Glomerular visceral epithelial cell (primary cell): Measurements from ENCODE around the gene CDH4.
A peak's percentile ranks its signal among the peaks of the same experiment; 100 is the strongest.

Experiments used
- DNase-seq: peaks from one replicate; pipeline ENCODE4 v3.0.0-alpha.2; 2016; ENCODE audit errors: extremely low spot score

Gene CDH4

DNA sequence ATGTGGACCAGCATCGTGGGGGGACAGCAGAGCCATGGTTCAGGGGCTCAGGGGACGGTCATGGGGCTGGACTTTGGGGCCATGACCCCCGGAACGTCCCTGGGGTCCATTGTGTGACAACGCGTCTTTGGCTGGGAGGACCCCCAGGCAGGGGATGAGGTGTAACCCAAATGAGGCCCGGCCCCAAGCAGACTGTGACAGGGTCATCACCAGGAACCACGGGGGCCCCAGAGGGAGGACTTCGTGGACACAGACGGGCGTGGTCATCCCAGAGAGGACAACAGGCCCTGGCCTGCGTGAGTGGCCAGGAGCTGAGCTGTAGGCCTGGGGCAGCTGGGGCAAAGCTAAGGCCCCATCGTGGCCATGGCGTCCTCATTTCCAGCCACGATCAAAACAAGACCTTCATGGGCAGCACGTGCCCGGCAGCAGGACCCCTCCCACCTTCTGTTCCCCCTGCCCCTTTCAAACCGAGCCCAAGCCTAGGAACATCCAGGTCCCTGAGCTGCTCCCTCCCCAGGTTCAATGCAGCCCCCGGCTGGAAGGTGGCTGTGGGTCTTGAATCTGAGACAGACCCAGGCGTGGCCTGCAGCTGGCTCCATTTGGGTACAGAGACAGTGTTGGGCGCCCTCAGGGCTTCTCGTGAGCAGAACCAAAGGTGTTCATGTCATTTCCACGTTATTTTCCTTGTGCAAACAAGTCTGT is 625.9 kb downstream of the CDH4 start:
- DNase-seq = no peak

DNA sequence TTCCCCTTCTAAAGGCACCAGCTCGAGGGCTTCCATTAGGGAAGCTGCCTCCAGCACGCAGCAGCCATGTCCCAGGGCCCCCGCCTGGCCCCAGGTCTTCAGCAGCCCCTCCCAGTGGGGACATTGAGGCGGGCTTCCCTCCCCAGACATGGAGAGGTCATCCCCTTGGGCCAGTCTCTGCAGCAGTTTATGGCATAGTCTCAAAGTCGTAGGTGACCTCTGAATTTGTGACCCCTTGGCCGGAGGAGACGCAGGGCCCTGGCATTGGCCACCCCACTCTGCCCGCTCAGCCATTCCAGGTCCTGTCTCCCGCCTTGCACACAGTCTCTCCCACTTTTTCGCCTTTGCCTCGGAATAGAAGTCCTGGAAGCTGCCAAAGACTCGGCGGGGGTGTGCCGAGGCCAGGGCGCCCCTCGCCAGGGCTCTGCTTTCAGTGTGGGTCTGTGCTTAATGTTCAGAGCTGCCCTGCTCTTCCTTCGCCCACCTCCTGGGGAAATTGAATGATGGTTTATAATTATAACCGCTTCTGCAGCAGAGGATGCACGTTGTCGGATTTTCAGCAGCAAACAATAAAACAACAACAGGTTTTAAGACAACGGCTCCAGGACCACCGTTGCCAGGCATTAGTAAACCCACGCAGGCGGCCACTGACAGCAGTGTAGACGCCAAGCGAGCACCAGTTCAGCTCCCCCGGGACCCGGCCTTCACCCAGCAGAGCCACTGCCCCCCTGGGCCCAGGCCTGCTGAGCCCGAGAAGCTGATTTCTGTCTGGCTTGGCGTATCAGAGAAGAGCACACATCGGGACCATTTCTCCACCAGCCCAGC is 626.6 kb downstream of the CDH4 start:
- DNase-seq = no peak

DNA sequence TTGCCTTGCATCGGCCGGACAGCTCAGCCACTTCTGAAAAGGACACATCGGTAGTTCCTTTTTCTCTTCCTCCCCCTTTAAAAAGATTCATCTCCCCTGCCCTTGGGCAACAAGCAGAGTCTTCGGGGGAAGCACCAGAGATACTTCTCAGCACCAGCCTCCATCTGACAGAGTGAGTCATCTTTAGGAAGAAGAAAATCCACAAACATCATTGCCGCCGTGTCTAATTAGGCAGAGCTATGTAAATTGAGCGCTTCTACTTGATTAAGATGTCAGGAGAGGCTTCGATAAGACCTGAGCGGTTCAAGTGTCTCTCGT is 627.2 kb downstream of the CDH4 start:
- no peak for DNase-seq

DNA sequence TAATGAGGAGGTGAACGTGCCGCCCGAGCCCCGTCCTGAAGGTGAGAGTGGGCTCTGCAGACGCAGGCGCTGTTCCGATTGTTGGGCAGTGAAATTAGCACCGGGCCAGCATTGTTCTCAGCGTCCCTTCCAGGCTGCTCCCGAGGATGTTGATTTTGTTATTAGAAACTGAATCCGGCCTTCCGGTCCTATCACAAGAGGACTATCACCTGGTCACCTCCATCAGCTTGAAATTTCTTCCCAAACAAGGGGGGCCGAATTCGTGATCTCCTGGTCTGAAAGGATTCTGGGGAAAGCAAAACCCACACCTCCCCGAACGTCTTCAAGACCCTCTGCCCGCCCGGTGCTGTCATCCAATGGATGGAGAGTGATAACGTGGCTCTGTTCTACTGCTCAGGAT is 627.6 kb downstream of the CDH4 start:
- no peak for DNase-seq

DNA sequence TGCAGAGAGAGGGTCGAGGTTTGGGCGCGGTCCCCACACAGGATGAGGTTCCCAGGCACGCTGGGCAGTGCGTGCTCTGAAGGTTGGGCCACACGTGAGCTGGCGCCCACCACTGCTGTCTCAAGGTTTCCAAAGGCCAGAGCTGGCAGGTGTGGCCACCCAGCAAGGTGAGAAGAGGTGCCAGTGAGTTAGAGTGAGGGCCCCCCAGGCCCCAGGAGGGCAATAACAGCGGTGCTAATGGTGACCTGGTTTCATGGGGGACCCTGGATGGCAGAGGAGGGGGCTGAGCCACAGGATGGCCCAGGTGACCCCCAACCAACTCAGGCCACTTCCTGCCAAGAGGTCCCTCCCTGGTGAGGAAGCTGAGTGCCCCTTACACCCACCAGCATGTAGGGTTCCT is 628.6 kb downstream of the CDH4 start:
- no peak for DNase-seq

DNA sequence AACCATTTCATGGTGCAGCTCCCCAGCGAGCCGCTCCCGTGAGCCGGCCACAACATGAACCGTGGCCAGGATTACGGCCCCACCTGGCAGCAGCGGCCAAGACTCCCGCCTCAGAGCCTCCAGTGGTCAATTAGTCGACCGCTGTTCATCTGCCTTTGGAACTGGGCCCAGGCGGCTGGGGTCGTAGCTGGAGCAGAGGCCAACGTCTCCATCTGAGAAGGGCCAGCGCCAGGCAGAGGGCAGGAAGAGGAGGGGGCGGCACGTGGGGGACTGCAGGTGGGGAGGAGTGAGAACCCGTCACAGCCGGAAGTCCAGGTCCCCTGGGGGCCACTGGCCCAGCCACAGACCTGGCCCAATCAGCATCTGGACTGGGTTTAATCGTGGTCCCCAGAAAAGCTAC is 629.4 kb downstream of the CDH4 start:
- DNase-seq = no peak

DNA sequence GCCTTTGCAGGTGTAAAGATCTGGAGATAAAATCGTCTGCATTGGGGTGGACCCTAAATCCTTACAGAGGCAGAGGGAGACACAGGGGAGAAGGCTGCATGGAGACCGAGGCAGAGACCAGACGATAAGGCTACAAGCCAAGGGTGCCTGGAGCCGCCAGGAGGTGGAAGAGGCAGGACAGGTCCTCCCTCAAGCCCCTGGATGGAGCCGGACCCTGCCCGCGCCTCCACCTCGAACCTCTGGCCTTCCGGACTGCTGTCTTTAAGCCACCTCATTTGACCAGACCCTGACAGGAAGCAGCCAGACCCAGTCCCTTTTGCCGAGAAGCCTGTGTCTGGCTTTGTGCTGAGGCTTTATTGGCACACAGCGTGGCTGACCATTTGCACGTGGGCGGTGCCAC is 629.8 kb downstream of the CDH4 start:
- DNase-seq = no peak

DNA sequence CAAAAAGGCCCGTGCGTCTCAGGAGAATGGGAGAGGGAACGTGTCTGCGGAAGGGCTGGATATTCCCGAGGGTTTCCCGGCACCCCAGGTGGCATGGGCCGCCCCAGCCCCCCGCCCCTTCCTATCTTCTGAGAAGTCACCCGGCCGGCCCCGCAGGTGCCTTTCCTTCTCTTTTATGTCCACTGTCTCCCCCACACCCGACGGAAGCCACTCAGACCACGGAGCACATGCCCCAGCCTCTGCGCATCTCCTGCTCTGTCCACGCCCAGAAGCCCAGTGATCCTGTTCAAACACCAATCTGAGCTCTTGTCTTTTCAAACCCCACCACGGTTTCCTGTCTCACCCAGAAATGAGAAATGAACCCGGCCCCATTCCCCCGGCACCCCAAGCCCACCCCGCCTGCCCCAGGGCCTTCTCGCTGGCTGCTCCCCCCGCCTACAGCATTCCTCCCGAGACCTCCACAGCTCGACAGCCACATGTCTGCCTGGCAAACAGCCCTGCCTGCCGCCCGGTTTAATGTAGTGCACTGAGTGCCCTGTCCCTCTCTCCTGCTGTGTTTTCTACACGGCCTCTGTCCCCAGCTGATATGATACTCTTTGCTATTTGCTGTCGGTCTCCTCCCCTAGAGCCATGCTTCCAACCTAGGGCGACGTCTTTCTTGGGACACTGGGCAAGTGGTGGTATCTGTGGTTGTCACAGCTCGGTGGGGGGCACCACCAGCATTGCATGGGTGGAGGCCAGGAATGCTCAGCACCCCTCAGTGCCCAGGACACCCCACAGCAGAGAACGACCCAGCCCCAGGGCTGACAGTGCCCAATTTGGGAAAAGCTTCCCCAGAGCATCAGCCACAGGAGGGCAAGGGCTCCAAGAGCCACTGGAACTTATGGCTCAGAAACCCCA is 630.9 kb downstream of the CDH4 start:
- no peak for DNase-seq

DNA sequence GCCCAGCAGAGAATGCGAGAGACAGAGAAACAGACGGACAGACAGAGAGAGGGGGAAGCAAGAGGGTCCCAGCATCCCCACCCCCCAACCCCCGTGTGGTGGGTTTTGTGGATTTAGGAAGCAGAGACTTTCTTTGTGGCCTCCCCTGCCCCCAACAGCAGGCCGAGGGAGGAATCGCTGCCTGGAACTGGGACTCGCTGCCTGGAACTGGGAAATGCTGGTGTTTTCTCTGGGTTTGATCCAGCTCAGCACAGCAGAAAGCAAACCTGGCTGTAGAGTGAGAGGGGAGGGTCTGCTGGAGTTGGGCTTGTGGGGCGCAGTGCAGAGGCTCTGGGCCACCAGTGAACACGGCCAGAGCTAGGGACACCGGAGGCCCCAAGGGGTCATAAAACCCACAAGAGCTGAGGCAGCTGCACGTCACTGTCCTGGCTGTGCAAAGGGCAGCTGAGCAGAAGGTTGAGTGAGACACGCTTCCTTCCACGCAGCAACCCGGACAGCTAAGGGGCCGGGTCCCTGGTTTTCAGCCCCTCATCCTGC is 631.9 kb downstream of the CDH4 start:
- DNase-seq = no peak

DNA sequence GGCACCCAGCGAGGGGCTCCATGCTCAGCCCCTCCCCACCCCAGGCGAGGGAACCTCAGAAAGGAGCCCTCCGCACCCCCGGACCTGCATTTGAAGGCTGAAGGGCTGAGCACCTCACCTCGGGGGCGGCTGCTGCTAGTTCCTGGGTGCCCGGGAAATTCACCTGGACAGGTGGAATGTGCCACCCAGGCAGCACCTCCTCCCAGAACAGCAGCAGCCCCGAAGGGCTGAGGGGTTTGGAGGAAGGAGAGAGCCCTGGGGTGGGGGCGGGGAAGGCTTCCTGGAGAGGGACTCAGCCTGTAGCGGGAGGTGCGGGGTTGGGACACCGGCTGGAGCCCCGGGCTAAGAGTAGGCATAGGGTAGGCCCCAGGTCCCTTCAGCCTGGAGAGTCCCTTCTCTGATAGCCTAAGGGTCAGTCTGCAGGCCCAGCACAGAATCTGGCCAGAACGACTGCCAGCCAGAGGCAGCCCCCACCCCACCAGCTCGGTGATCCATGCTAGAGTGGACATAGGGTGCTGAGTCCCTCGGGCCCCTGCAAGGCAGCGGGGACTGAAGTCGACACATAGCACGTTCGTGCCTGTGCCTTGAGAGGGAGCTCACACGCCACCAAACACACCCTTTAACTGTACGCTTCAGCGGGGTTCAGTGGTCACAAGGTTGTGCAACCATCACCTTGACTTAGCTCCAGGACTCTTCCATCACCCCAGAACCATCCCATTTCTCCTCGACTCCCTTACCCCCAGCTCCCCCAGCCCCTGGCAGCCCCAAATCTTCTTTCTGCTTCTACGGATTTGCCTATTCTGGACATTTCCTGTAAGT is 632.7 kb downstream of the CDH4 start:
- no peak for DNase-seq

DNA sequence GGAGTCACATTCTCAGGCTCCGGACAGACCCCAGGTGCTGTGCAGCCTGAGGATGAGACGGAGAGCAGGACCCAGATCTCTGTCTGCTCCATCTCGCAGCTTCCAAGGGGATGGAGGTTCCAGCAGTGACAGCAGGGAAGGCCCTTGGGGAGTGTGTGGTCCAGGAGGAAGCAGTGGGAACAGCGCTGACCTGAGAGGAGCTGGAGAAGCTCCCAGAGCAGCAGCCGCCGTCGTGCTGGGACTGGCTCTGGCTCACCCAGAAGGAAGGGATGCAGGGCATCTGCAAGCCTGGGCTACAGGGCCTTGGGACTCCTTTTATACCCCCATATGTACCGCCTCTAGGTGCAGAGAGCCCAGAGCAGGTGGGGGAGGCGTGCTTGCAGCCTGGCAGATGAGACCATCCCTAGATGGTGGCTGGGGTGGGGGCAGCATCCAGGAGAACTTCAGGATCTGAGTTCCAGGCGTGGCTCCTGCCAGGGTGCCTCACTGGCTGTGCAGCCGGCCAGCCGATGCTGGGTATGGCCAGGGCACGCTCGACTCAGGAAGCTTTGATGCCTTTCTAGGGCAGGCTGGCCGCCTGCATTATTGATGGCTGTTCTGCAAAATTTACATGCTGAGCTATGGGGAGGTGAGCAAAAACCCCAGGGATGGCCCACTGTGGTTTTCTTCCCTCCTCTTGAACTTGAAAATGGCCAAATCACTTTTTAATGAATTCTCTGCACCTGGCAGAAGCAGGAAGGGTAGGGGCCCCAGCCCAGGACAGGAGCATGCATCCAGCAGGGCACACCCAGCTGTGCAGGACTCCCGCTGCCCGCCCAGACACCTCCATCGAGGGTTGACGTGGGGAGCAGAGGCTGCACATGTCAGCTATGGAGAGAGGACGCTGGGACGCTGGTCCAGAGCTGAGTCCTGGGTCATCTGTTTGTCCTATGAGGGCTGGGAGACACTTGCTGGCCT is 634.0 kb downstream of the CDH4 start:
- DNase-seq = no peak

DNA sequence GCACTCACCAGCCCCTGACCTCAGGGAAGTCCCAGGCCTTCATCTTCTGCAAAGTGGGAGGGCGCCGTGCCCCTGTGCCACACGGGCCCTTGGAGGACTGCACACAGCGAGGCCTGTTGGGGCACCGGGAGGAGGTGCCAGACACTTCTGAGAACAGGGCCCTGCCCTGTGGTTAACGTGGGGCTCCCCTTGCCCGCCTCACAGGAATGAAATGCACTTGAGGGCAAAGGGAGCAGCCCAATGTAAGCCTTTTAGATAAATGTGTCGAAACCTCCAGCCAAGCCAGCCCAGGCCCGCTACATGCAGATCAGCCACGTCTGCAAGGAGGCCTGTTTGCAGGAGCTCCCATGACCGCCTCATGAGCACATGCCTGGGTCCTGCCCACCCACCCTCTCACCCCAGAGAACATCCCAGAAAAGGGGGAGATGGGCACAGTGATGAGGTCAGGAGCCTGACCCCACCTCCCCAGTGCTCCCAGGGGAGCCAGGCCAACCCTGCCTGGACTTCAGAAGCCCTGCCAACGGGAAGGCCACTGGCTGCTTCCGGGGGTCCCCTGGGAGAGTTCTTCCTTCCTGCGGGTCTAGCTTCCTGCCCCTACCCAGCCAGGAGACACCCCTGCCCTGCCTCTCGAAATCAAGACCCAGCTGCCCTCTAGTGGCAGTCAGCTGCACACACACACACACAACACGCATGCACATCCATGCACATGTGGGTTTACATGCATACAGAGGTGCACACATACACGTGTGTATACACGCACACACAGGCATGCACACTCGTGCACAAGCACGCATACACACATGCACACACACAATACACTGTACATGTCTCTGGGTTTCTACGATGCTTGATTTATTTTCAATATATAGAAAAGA is 634.9 kb downstream of the CDH4 start:
- DNase-seq = peak; percentile 45

DNA sequence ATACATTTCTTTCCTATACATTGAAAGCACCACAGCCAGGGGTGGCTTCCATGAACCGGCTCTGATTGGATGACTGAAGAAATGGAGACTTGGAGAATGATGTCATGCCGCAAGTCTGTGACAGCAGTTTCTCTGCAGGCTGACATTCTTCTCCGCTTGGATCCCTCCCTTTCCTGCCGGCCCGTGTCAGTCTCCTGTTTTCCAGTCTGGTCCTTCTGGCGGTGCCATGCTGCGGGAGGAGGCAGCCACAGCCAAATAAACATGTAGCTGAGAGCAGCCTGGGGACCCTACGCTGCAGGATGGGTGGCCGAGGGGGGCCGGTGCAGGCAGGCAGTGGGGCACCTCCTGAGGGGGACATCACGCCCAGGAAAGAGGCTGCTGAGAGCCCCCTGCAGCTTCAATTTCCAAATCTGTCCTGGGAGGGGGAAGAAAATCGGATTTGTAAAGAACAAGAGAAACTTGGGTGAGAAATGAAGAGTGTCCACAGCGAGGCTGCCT is 635.6 kb downstream of the CDH4 start:
- DNase-seq = no peak

DNA sequence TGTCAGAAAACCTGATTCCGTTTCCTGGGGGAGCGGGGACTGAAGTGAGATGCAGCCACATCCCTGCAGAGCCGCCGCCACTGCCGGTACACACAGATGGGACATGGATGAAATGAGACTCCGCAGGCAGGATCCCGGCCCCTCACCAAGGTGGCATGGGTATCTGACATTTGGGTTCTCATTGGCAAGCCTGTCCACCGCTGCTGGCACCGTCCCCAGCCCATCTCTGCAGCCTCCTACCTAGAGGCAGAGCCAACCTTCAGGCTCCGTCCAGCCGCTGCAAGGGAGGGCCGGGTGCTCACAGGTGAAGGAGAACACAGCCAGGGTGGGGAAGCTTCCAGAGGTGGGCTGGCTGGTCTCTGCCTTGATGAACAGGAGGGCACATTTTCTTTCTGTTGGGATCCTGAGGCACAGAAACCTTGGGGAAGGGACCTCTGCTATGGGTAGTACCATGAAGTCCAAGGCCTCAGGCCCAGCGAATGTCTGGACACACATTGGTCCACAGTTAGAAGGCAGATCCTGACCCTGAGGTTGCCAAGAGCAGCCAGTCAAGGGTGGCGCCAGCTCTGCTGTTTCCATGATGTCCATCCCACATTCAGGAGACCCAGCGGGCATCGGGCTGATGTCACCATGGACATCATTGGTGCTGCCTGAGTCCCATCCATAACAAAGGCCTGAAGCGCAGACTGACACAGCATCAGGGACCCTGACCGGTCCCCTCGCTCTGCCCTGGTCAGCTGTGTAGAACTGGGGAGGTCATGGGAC is 636.2 kb downstream of the CDH4 start:
- DNase-seq = no peak

DNA sequence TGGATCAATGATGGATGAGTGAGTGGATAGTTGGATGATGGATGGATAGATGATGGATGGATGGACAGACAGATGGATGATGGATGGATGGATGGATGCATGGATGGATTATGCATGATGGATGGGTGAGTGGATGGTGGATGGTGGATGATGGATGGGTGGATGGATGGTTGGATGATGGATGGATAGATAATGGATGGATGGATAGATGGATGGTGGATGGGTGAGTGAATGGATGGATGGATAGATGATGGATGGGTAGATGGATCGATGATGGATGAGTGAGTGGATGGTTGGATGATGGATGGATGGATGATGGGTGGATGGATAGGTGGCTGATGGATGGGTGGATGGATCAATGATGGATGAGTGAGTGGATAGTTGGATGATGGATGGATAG is 637.6 kb downstream of the CDH4 start:
- no peak for DNase-seq

DNA sequence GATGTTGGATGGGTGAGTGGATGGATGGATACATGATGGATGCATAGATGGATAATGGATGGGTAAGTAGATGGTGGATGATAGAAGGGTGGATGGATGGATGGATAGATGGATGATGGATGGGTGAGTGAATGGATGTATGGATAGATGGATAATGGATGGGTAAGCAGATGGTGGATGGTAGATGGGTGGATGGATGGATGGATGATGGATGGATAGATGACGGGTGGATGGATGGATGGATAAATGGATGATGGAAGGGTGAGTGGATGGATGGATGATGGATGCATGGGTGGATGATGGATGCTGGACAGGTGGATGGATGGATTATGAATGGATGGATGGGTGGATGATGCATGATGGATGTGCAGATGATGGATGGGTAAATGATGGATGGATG is 638.1 kb downstream of the CDH4 start:
- DNase-seq = no peak

DNA sequence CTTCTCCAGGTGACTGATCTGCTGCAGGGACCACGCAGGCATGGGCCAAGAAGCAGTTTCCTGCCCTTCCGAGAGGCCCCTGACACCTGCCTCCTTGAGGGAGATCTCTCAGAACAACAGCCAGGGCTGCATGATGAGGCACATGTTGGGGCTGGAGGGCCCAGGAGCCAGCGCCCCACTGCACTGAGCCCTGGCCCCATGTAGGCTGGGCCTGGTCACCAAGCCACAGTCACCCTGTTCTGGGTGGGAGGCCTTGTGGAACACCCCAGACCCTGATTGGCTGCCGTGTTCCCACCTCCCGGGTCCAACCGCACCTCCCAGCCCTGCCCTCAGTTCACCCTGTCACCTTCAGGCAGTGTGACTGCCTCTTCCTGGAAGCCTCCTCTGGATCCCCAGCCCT is 639.4 kb downstream of the CDH4 start:
- DNase-seq = no peak

DNA sequence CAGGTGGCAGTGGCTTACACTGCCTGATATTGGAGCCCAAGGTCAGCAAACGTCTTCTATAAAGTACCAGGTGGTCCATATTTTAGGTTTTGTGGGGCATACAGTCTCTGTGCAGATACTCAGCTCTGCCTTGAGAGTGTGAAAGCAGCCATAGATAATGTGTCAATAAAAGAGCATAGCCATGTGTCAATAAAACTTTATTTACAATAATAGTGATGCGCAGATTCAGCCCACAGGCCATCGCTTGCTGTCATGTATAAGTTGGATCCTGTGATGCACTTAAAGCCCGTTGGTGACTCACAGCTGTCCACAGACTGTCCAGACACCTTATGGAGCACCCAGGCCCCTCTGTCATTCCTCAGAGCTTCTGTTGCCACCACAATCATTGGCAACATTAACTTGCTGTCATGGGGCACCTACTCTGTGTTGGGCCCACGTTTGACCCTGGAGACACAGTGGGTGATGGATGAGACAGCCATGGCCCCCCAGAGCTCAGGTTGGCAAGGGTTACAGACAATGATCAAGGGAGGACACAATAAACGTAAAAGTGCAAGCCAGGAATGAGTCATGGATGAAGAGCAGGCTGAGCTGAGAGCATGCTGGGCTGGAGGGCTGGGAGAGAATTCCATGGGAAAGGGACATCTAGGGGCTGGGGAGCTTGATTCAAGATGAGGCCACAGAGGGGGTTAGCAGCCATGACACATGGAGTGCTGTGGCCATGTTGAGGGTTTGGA is 640.0 kb downstream of the CDH4 start:
- DNase-seq = no peak
